CD4-positive, alpha-beta T cell treated with Interleukin-12 subunit alpha and Interleukin-12 subunit beta, for 1 hour (primary cell): ENCODE data around the gene CTNNBL1.
"Not testable (repeated sequence)": the region's sequence is repeated elsewhere in the genome, so short reads cannot be mapped to it uniquely, and the experiment has no call there.

Source experiments
- DNase-seq: peaks from one replicate; pipeline ENCODE4 v3.0.0-alpha.2; 2020

The CTNNBL1 gene

GRCh38 chr20:37713396-37713795 lies 19.6 kb downstream of the CTNNBL1 start:
- DNase-seq: no peak

GRCh38 chr20:37714978-37715672 lies 21.3 kb downstream of the CTNNBL1 start:
- no peak for DNase-seq

GRCh38 chr20:37721751-37722150 lies 27.9 kb downstream of the CTNNBL1 start:
- no peak for DNase-seq

- DNase-seq: not testable (repeated sequence)
These were observed 28.5 kb downstream of the CTNNBL1 start for GRCh38 chr20:37722312-37722711.

GRCh38 chr20:37723668-37724067 lies 29.8 kb downstream of the CTNNBL1 start:
- DNase-seq: no peak

- no peak for DNase-seq
These were observed 31.3 kb downstream of the CTNNBL1 start for GRCh38 chr20:37725165-37725564.

- DNase-seq: no peak
These were observed 32.0 kb downstream of the CTNNBL1 start for GRCh38 chr20:37725855-37726254.

- DNase-seq: no peak
These were observed 32.5 kb downstream of the CTNNBL1 start for GRCh38 chr20:37726321-37726720.

- DNase-seq: no peak
These were observed 33.4 kb downstream of the CTNNBL1 start for GRCh38 chr20:37726971-37727956.

- DNase-seq: no peak
These were observed 34.3 kb downstream of the CTNNBL1 start for GRCh38 chr20:37727957-37728634.

- no peak for DNase-seq
These were observed 34.8 kb downstream of the CTNNBL1 start for GRCh38 chr20:37728635-37728983.

GRCh38 chr20:37729452-37729851 lies 35.6 kb downstream of the CTNNBL1 start:
- no peak for DNase-seq

- no peak for DNase-seq
These were observed 36.1 kb downstream of the CTNNBL1 start for GRCh38 chr20:37729909-37730308.

- DNase-seq: no peak
These were observed 39.6 kb downstream of the CTNNBL1 start for GRCh38 chr20:37733416-37733815.

- DNase-seq: no peak
These were observed 40.6 kb downstream of the CTNNBL1 start for GRCh38 chr20:37734228-37734985.

- DNase-seq: no peak
These were observed 41.7 kb downstream of the CTNNBL1 start for GRCh38 chr20:37735541-37735940.

- no peak for DNase-seq
These were observed 42.3 kb downstream of the CTNNBL1 start for GRCh38 chr20:37736132-37736531.

- no peak for DNase-seq
These were observed 44.1 kb downstream of the CTNNBL1 start for GRCh38 chr20:37737826-37738420.

- DNase-seq: no peak
These were observed 47.2 kb downstream of the CTNNBL1 start for GRCh38 chr20:37741055-37741454.

GRCh38 chr20:37741570-37741969 lies 47.7 kb downstream of the CTNNBL1 start:
- DNase-seq: no peak

- no peak for DNase-seq
These were observed 48.3 kb downstream of the CTNNBL1 start for GRCh38 chr20:37742131-37742530.

GRCh38 chr20:37744347-37744746 lies 50.5 kb downstream of the CTNNBL1 start:
- DNase-seq: no peak
